ENCODE data around the gene EHF.

DNA sequence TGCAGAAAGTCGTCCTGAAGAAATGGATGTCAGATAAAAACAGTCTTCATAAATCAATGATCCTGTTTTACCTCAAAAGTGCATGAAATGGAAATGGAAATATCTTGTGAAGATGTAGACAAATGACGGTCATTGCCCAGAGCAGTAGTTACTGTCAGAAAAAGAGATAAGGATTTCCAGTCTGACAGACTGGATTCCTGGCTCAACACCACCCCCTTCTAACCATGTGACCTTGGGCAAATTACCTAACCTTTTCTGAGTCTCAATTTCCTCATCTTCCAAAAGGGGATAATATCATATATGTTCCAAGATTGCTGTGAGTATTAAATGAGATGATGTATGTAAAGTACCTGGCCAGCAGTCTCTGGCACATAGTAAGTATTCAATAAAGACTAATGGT is 32.9 kb upstream of the EHF start:
- TF ChIP-seq, protein P1, sequence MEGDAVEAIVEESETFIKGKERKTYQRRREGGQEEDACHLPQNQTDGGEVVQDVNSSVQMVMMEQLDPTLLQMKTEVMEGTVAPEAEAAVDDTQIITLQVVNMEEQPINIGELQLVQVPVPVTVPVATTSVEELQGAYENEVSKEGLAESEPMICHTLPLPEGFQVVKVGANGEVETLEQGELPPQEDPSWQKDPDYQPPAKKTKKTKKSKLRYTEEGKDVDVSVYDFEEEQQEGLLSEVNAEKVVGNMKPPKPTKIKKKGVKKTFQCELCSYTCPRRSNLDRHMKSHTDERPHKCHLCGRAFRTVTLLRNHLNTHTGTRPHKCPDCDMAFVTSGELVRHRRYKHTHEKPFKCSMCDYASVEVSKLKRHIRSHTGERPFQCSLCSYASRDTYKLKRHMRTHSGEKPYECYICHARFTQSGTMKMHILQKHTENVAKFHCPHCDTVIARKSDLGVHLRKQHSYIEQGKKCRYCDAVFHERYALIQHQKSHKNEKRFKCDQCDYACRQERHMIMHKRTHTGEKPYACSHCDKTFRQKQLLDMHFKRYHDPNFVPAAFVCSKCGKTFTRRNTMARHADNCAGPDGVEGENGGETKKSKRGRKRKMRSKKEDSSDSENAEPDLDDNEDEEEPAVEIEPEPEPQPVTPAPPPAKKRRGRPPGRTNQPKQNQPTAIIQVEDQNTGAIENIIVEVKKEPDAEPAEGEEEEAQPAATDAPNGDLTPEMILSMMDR (IDR thresholded peaks at IDR 0.05) = no peak
- no peak for TF ChIP-seq POLR2A (IDR thresholded peaks at IDR 0.05)

All from thyroid gland (tissue), 4 donors.